ENCODE results near the gene TMEM273.

DNA sequence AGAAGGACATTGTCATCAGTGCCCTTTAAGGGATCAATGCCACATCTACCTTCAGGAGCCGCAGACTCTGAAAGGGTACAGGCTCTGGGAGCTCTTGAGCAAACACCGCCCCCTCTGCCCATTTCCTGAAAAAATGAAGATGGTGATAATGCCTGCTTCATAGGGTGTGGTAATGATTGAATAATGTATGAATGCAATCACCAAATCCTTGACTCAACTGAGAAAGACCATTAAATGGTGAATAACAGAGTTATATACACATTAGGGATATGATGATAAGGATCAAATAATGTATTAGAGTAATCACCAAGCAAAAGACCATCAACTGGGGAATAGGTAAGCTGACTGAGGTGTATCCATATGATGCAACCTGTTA lies 55.8 kb downstream of the TMEM273 start:
- TF ChIP-seq, protein P1, sequence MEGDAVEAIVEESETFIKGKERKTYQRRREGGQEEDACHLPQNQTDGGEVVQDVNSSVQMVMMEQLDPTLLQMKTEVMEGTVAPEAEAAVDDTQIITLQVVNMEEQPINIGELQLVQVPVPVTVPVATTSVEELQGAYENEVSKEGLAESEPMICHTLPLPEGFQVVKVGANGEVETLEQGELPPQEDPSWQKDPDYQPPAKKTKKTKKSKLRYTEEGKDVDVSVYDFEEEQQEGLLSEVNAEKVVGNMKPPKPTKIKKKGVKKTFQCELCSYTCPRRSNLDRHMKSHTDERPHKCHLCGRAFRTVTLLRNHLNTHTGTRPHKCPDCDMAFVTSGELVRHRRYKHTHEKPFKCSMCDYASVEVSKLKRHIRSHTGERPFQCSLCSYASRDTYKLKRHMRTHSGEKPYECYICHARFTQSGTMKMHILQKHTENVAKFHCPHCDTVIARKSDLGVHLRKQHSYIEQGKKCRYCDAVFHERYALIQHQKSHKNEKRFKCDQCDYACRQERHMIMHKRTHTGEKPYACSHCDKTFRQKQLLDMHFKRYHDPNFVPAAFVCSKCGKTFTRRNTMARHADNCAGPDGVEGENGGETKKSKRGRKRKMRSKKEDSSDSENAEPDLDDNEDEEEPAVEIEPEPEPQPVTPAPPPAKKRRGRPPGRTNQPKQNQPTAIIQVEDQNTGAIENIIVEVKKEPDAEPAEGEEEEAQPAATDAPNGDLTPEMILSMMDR (IDR thresholded peaks at IDR 0.05) = no peak
- TF ChIP-seq POLR2AphosphoS5 (IDR thresholded peaks at IDR 0.05) = no peak

Measured in sigmoid colon (tissue), 4 donors.